Right ventricle myocardium inferior (tissue), 1 donor: Measurements from ENCODE around the gene FAM156B. TPM values are rescaled to one million over a fixed set of nuclear protein-coding genes. Genes with fewer than 3 reads are reported as not detected.

ENCODE experiments used
- total RNA-seq: library from RNA; stranded (reverse); fragmentation: NEBNext Ultra II Directional; extraction: Animal tissue kit (Norgen Biotek cat#: 25700); gene quantifications from one replicate; pipeline ENCODE4 v1.2.1, GENCODE V29; 2021
- donor health status: DM: no; HTN: yes; CAD: no; lungs with severe emphysema.

Gene FAM156B
- total RNA-seq, 1 donor from 2014 or later: 6.8 TPM

Other genes with a start within 250 kb of the FAM156B start
- gene SSX7, start 242.4 kb upstream of the FAM156B start, total RNA-seq: not detected
- gene SSX2, start 190.2 kb upstream of the FAM156B start, total RNA-seq: not detected
- not detected for gene SSX2B, start 146.1 kb upstream of the FAM156B start, total RNA-seq
- gene SPANXN5, start 99.9 kb upstream of the FAM156B start, total RNA-seq: not detected
- gene XAGE5, start 86.0 kb upstream of the FAM156B start, total RNA-seq: not detected
- gene XAGE3, start 29.2 kb upstream of the FAM156B start, total RNA-seq: not detected
- 7.3 TPM for gene FAM156A, start 61.2 kb downstream of the FAM156B start, total RNA-seq
- gene GPR173, start 151.5 kb downstream of the FAM156B start, total RNA-seq: 0.35 TPM
- 34.1 TPM for gene TSPYL2, start 185.0 kb downstream of the FAM156B start, total RNA-seq
- gene KANTR, start 196.8 kb downstream of the FAM156B start, total RNA-seq: 3.4 TPM